ENCODE results near the gene THSD4. TPM values are rescaled to one million over a fixed set of nuclear protein-coding genes. Genes with fewer than 3 reads are reported as not detected.

THSD4 gene
- total RNA-seq, 2 experiments from 2014 or later: not detected

GRCh38 chr15:71390096-71390495 lies 274.8 kb downstream of the THSD4 start:
- ChIA-PET CTCF (no interaction called here), POLR2A (no interaction called here)
- DNase-seq: no peak
- H3K9me3 Mint-ChIP-seq: peaks cover 4% of the 10 kb centered on the region
- H3K27me3 Mint-ChIP-seq: peaks cover 19% of the 10 kb centered on the region
- TF ChIP-seq CTCF (IDR thresholded peaks at IDR 0.05): no peak
- intact Hi-C loops (cut with micrococcal nuclease): no loop called here
- no peak overlapping the region for H3K27ac Mint-ChIP-seq
- no peaks in the 10 kb centered on the region for H3K36me3 Mint-ChIP-seq (ENCODE audit: low read depth)
- H3K4me1 Mint-ChIP-seq (ENCODE audit: low read depth): peaks cover 2% of the 10 kb centered on the region
- no peak for ATAC-seq
- no peak overlapping the region for H3K4me3 Mint-ChIP-seq

GRCh38 chr15:71391421-71392088 lies 276.3 kb downstream of the THSD4 start:
- Mint-ChIP-seq H3K36me3 (ENCODE audit: low read depth) (no peaks in the 10 kb centered on the region), H3K4me3 (no peak overlapping the region), H3K4me1 (ENCODE audit: low read depth) (peaks cover 2% of the 10 kb centered on the region), H3K27me3 (peaks cover 18% of the 10 kb centered on the region), H3K9me3 (peaks cover 4% of the 10 kb centered on the region), H3K27ac (no peak overlapping the region)
- no peak for TF ChIP-seq CTCF (IDR thresholded peaks at IDR 0.05)
- intact Hi-C loops (cut with micrococcal nuclease): no loop called here
- ChIA-PET CTCF (no interaction called here), POLR2A (interaction anchor here (0.6 kb wide), 1 partner anchor 90 kb away, joined by 3 read pairs; no protein-coding TSS in a partner anchor)
- ATAC-seq (no peak), DNase-seq (no peak)

- ATAC-seq (no peak), DNase-seq (no peak)
- Mint-ChIP-seq H3K27ac (no peak overlapping the region), H3K4me1 (ENCODE audit: low read depth) (no peaks in the 10 kb centered on the region), H3K36me3 (ENCODE audit: low read depth) (no peaks in the 10 kb centered on the region), H3K27me3 (peaks cover 12% of the 10 kb centered on the region), H3K9me3 (peaks cover 4% of the 10 kb centered on the region), H3K4me3 (no peak overlapping the region)
- POLR2A ChIA-PET: no interaction called here
- TF ChIP-seq CTCF (IDR thresholded peaks at IDR 0.05): no peak
- CTCF ChIA-PET: no interaction called here
- intact Hi-C loops (cut with micrococcal nuclease): no loop called here
Measured at GRCh38 chr15:71392861-71393283, 277.6 kb downstream of the THSD4 start.

- Mint-ChIP-seq H3K9me3 (peaks cover 4% of the 10 kb centered on the region), H3K36me3 (ENCODE audit: low read depth) (no peaks in the 10 kb centered on the region), H3K27ac (no peak overlapping the region), H3K4me3 (no peak overlapping the region), H3K4me1 (ENCODE audit: low read depth) (no peaks in the 10 kb centered on the region), H3K27me3 (peaks cover 10% of the 10 kb centered on the region)
- ChIA-PET POLR2A (no interaction called here), CTCF (no interaction called here)
- intact Hi-C loops (cut with micrococcal nuclease): no loop called here
- TF ChIP-seq CTCF (IDR thresholded peaks at IDR 0.05): no peak
- DNase-seq (no peak), ATAC-seq (no peak)
Measured at GRCh38 chr15:71393383-71393782, 278.1 kb downstream of the THSD4 start.

GRCh38 chr15:71396536-71397125 lies 281.4 kb downstream of the THSD4 start:
- no peak for TF ChIP-seq CTCF (IDR thresholded peaks at IDR 0.05)
- no peak overlapping the region for H3K27ac Mint-ChIP-seq
- intact Hi-C loops (cut with micrococcal nuclease): no loop called here
- H3K4me1 Mint-ChIP-seq (ENCODE audit: low read depth): no peaks in the 10 kb centered on the region
- no peak for ATAC-seq
- H3K27me3 Mint-ChIP-seq: peaks cover 5% of the 10 kb centered on the region
- CTCF ChIA-PET: interaction anchor here (0.9 kb wide), 1 partner anchor 10 kb away, joined by 3 read pairs; no protein-coding TSS in a partner anchor
- no peak overlapping the region for H3K4me3 Mint-ChIP-seq
- POLR2A ChIA-PET: no interaction called here
- no peaks in the 10 kb centered on the region for H3K36me3 Mint-ChIP-seq (ENCODE audit: low read depth)
- H3K9me3 Mint-ChIP-seq: no peaks in the 10 kb centered on the region
- DNase-seq: no peak

Measured in activated CD8-positive, alpha-beta T cell treated with anti-CD3 and anti-CD28 coated beads for 36 hours (primary cell).